Erythroblast (primary cell): ENCODE data around the gene CAMK2G.

Experiments
- GATA1 ChIP-seq: IDR thresholded peaks from 2 replicates; pipeline ENCODE4 v1.6.1; 2011; ENCODE audit warnings: low read depth, mild to moderate bottlenecking, control low read depth, low read length, moderate library complexity
- POLR2A ChIP-seq: IDR thresholded peaks from 2 replicates; pipeline ENCODE4 v1.6.1; 2011; ENCODE audit warnings: mild to moderate bottlenecking, low read length

GRCh38 chr10:73886085-73886529 lies 11.8 kb upstream of the CAMK2G start:
- TF ChIP-seq POLR2A (no peak), GATA1 (no peak)
